IMR-90 (cell line): ENCODE measurements around the gene PLD5. TPM values are rescaled to one million over a fixed set of nuclear protein-coding genes. Genes with fewer than 3 reads are reported as not detected.

Experiments used
- ATAC-seq: fragments of 200-7000 bp; cut with Tn5 transposase; 2 replicates; pipeline ENCODE4 v1.9.1; 2020; ENCODE audit warnings: low read depth, mild to moderate bottlenecking, moderate library complexity
- BruUV-seq: library from RNA; stranded (reverse); fragments of 400-500 nt; replicated peaks from 2 replicates; lab custom pipeline; 2021; lab: Mats Ljungman, UMichigan
- CTCF ChIA-PET: fragments of 300-600 bp; formaldehyde crosslinking; extraction: SDS; loops from one replicate; lab custom pipeline; 2021; ENCODE audit warnings: antibody characterized with exemption; lab: Yijun Ruan, JAX
- POLR2A ChIA-PET: fragments of 300-600 bp; sonication (Branson Sonifier 250); formaldehyde crosslinking; loops from one replicate; lab custom pipeline; 2022; ENCODE audit warnings: antibody characterized with exemption; ENCODE audit not compliant: unreplicated experiment; lab: Charles Lee
- DNase-seq: peaks from one replicate; pipeline ENCODE4 v3.0.0; 2013
- H2AFZ ChIP-seq: replicated peaks from 2 replicates; pipeline ENCODE3; 2013; ENCODE audit warnings: low read length, mild to moderate bottlenecking; ENCODE audit not compliant: poor library complexity
- H2AK5ac ChIP-seq: 2 replicates; pipeline ENCODE4 v1.6.1; 2013; ENCODE audit warnings: low read depth, low read length, inconsistent platforms
- H2AK9ac ChIP-seq: replicated peaks from 2 replicates; pipeline ENCODE3; 2013; ENCODE audit warnings: mild to moderate bottlenecking, low read depth, low read length, moderate library complexity; ENCODE audit not compliant: poor library complexity
- H2BK120ac ChIP-seq: 2 replicates; pipeline ENCODE4 v1.6.1; 2013; ENCODE audit warnings: low read depth, low read length, inconsistent platforms
- H2BK15ac ChIP-seq: 3 replicates; pipeline ENCODE4 v1.6.1; 2013; ENCODE audit warnings: low read depth, low read length, inconsistent platforms
- H2BK20ac ChIP-seq: 2 replicates; pipeline ENCODE4 v1.6.1; 2013; ENCODE audit warnings: low read depth, mild to moderate bottlenecking, inconsistent platforms, low read length, moderate library complexity
- H2BK5ac ChIP-seq: 2 replicates; pipeline ENCODE4 v1.6.1; 2013; ENCODE audit warnings: mild to moderate bottlenecking, low read depth, low read length, inconsistent platforms; ENCODE audit not compliant: poor library complexity, severe bottlenecking
- H3K14ac ChIP-seq: replicated peaks from 2 replicates; pipeline ENCODE4 v1.6.1; 2013; ENCODE audit warnings: low read depth, low read length, inconsistent platforms
- H3K18ac ChIP-seq: 2 replicates; pipeline ENCODE4 v1.6.1; 2013; ENCODE audit warnings: low read depth, low read length, control low read depth
- H3K23ac ChIP-seq: 2 replicates; pipeline ENCODE4 v1.6.1; 2013; ENCODE audit warnings: low read depth, low read length, inconsistent platforms
- H3K27ac ChIP-seq: 2 replicates; pipeline ENCODE4 v1.5.1; 2013; ENCODE audit warnings: mild to moderate bottlenecking, control low read depth, low read length; ENCODE audit not compliant: insufficient read depth
- H3K27me3 ChIP-seq: 2 replicates; pipeline ENCODE4 v1.6.1; 2013; ENCODE audit warnings: low read length; ENCODE audit not compliant: control insufficient read depth, insufficient read depth
- H3K36me3 ChIP-seq: 2 replicates; pipeline ENCODE4 v1.6.1; 2013; ENCODE audit warnings: low read length, mixed read lengths; ENCODE audit not compliant: control insufficient read depth, insufficient read depth
- H3K4ac ChIP-seq: 2 replicates; pipeline ENCODE4 v1.6.1; 2013; ENCODE audit warnings: low read depth, low read length, inconsistent platforms
- H3K4me1 ChIP-seq: 2 replicates; pipeline ENCODE4 v1.6.1; 2013; ENCODE audit warnings: low read length, mixed read lengths; ENCODE audit not compliant: control insufficient read depth, insufficient read depth
- H3K4me2 ChIP-seq: 2 replicates; pipeline ENCODE4 v1.6.1; 2013; ENCODE audit warnings: low read depth, mild to moderate bottlenecking, control low read depth, low read length, moderate library complexity
- H3K4me3 ChIP-seq: 2 replicates; pipeline ENCODE4 v1.5.1; 2013; ENCODE audit warnings: low read depth, mild to moderate bottlenecking, control low read depth, low read length, moderate library complexity; ENCODE audit not compliant: insufficient read depth
- H3K56ac ChIP-seq: 2 replicates; pipeline ENCODE4 v1.6.1; 2013; ENCODE audit warnings: low read length, inconsistent platforms; ENCODE audit not compliant: insufficient read depth; ENCODE audit errors: extremely low read depth
- H3K79me1 ChIP-seq, 2 experiments: 2 replicates each; pipeline ENCODE4 v1.6.1; 2013; ENCODE audit warnings: low read length in 2 of 2, inconsistent platforms in 1 of 2, low read depth in 1 of 2
- H3K9ac ChIP-seq: 2 replicates; pipeline ENCODE4 v1.6.1; 2013; ENCODE audit warnings: low read depth, low read length, control low read depth
- H3K9me1 ChIP-seq: 2 replicates; pipeline ENCODE4 v1.6.1; 2013; ENCODE audit warnings: low read length, inconsistent platforms; ENCODE audit not compliant: insufficient read depth
- H3K9me3 ChIP-seq: 2 replicates; pipeline ENCODE4 v1.6.1; 2013; ENCODE audit warnings: low read length; ENCODE audit not compliant: control insufficient read depth, insufficient read depth
- H4K20me1 ChIP-seq: 2 replicates; pipeline ENCODE4 v1.6.1; 2013; ENCODE audit warnings: low read length, inconsistent platforms; ENCODE audit not compliant: insufficient read depth
- H4K5ac ChIP-seq: 2 replicates; pipeline ENCODE4 v1.6.1; 2013; ENCODE audit warnings: mild to moderate bottlenecking, low read depth, low read length, control low read depth
- H4K8ac ChIP-seq, 2 experiments: 2 replicates each; pipeline ENCODE4 v1.6.1; 2013; ENCODE audit warnings: low read depth in 2 of 2, low read length in 2 of 2, control low read depth in 1 of 2, inconsistent platforms in 1 of 2
- H4K91ac ChIP-seq: 2 replicates; pipeline ENCODE4 v1.6.1; 2013; ENCODE audit warnings: low read depth, low read length, inconsistent platforms; ENCODE audit not compliant: insufficient read depth
- BHLHE40 ChIP-seq: fragments of 150-350 bp; IDR thresholded peaks from 2 replicates; pipeline ENCODE4 v1.6.1; 2016; ENCODE audit warnings: mild to moderate bottlenecking, low read depth, low read length
- CEBPB ChIP-seq: IDR thresholded peaks from 2 replicates; pipeline ENCODE4 v1.6.1; 2012; ENCODE audit warnings: low read depth, low read length, improper control_type of control experiment
- CHD1 ChIP-seq: IDR thresholded peaks from 2 replicates; pipeline ENCODE4 v1.6.1; 2012; ENCODE audit warnings: low read depth, low read length, improper control_type of control experiment
- FOS ChIP-seq: fragments of 150-350 bp; IDR thresholded peaks from 2 replicates; pipeline ENCODE4 v1.6.1; 2016; ENCODE audit warnings: low read depth, low read length
- MAFK ChIP-seq: IDR thresholded peaks from 2 replicates; pipeline ENCODE4 v1.6.1; 2012; ENCODE audit warnings: low read depth, low read length, improper control_type of control experiment
- MAZ ChIP-seq: IDR thresholded peaks from 2 replicates; pipeline ENCODE4 v1.6.1; 2012; ENCODE audit warnings: low read depth, mild to moderate bottlenecking, low read length, improper control_type of control experiment, moderate library complexity, borderline replicate concordance
- MXI1 ChIP-seq: IDR thresholded peaks from 2 replicates; pipeline ENCODE4 v1.6.1; 2012; ENCODE audit warnings: low read depth, mild to moderate bottlenecking, low read length, moderate library complexity, borderline replicate concordance
- NFE2L2 ChIP-seq: fragments of 150-350 bp; IDR thresholded peaks from 2 replicates; pipeline ENCODE4 v1.6.1; 2016; ENCODE audit warnings: low read depth, mild to moderate bottlenecking, low read length
- POLR2A ChIP-seq: IDR thresholded peaks from 2 replicates; pipeline ENCODE4 v1.6.1; 2012; ENCODE audit warnings: mild to moderate bottlenecking, low read depth, low read length
- RAD21 ChIP-seq: IDR thresholded peaks from 2 replicates; pipeline ENCODE4 v1.6.1; 2012; ENCODE audit warnings: low read length, improper control_type of control experiment
- RCOR1 ChIP-seq: IDR thresholded peaks from 2 replicates; pipeline ENCODE4 v1.6.1; 2012; ENCODE audit warnings: mild to moderate bottlenecking, low read length, improper control_type of control experiment; ENCODE audit not compliant: insufficient replicate concordance
- RFX5 ChIP-seq: IDR thresholded peaks from 2 replicates; pipeline ENCODE4 v1.8.0; 2012; ENCODE audit warnings: low read depth, mild to moderate bottlenecking, low read length, moderate library complexity
- SMC3 ChIP-seq: fragments of 150-350 bp; IDR thresholded peaks from 2 replicates; pipeline ENCODE4 v1.6.1; 2016; ENCODE audit warnings: low read depth, mild to moderate bottlenecking, antibody characterized with exemption, low read length, moderate library complexity
- WGBS, 2 experiments: methylation state at CpG; one replicate each; pipeline versions ENCODE4 v1.1.5 to v1.1.7; 2013; ENCODE audit warnings: missing lambda C conversion rate in 2 of 2; ENCODE audit not compliant: insufficient read length in 1 of 2; ENCODE audit errors: extremely low coverage in 2 of 2; 5-methylcytosine and 5-hydroxymethylcytosine counted together
- dilution Hi-C: fragments of 300-500 bp; cut with HindIII; formaldehyde crosslinking; loops from one replicate; pipeline ENCODE4 v1.14.3; 2018; ENCODE audit warnings: low sequenced_read_pairs; ENCODE audit not compliant: unreplicated experiment
- in situ Hi-C: fragments of 300-500 bp; cut with MboI; formaldehyde crosslinking; loops from 3 replicates; pipeline ENCODE4 v1.14.3; 2019; ENCODE audit warnings: low sequenced_read_pairs, inconsistent platforms, mixed read lengths
- intact Hi-C: fragments of 100-400 bp; cut with micrococcal nuclease; formaldehyde crosslinking; loops from 2 replicates; pipeline ENCODE4 v1.10.0; 2022
- polyA plus RNA-seq, 3 experiments: library from polyadenylated mRNA; depleted of rRNA; stranded (reverse); fragments of >200 nt; gene quantifications; 2 replicates each; pipeline ENCODE4 v1.2.3, GENCODE V29; 2012; ENCODE audit warnings: low replicate concordance in 1 of 3
- total RNA-seq: library from RNA; depleted of rRNA; stranded (reverse); fragments of >200 nt; gene quantifications from 2 replicates; pipeline ENCODE4 v1.2.3, GENCODE V29; 2012
- TF ChIP-seq, protein P1 (sequence below): fragments of 150-350 bp; IDR thresholded peaks from 2 replicates; pipeline ENCODE4 v1.6.1; 2016; ENCODE audit warnings: low read depth, mild to moderate bottlenecking, low read length, moderate library complexity, borderline replicate concordance
- TF ChIP-seq, protein P2 (sequence below): conservative IDR thresholded peaks from 2 replicates; pipeline ENCODE4 v1.5.1; 2012; ENCODE audit warnings: mild to moderate bottlenecking, low read depth, low read length, improper control_type of control experiment
- TF ChIP-seq, protein P3 (sequence below): fragments of 150-350 bp; IDR thresholded peaks from 2 replicates; pipeline ENCODE4 v1.6.1; 2017; ENCODE audit warnings: mild to moderate bottlenecking, antibody characterized with exemption, low read length, low read depth

PLD5 gene
- total and polyA plus RNA-seq, 2 of the 4 experiments (the other 2 are of a cell fraction): not detected

DNA sequence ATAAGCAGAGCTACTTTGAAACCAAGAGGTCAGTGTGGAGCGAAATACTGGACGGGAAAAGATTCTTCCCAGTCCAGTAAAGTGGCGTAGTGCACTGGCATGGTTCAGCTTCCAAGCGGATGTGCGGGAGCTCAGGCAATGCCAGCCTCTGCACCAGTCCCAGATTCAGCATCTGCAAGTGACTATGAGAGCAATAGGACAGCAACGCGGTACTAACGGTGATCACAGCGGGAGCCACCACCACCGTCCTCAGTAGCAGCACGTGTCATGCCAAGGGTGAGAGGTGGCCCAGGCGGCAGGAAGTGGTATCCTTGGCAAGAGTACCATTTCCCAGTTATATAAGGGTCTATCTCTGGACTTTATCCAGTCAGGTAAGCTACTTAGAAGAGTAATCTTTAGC, 17.8 kb downstream of the PLD5 start:
- no TSS peak for BruUV-seq
- Histone ChIP-seq H2BK20ac (no peak overlapping the region), H4K91ac (no peak overlapping the region), H3K4me3 (no peak overlapping the region), H3K4me2 (no peak overlapping the region), H3K56ac (no peak overlapping the region), H3K36me3 (no peaks in the 10 kb centered on the region), H2AK5ac (no peak overlapping the region), H3K23ac (no peak overlapping the region), H4K20me1 (no peaks in the 10 kb centered on the region), H3K9ac (no peak overlapping the region), H3K27me3 (no peaks in the 10 kb centered on the region), H3K4ac (no peak overlapping the region), H2BK5ac (no peak overlapping the region), H4K5ac (no peak overlapping the region), H3K14ac (no peak overlapping the region), H2BK15ac (no peak overlapping the region), H3K18ac (no peak overlapping the region), H2BK120ac (no peak overlapping the region), H4K8ac (no peak overlapping the region), H3K9me1 (no peaks in the 10 kb centered on the region), H3K27ac (no peak overlapping the region), H3K9me3 (peaks cover 10% of the 10 kb centered on the region), H2AK9ac (no peak overlapping the region), H3K4me1 (no peaks in the 10 kb centered on the region), H3K79me1 (no peaks in the 10 kb centered on the region), H2AFZ (no peak overlapping the region)
- ChIA-PET POLR2A (no interaction called here), CTCF (no interaction called here)
- intact Hi-C loops: no loop called here
- 75% methylated on average over 8 of the region's 12 CpGs; no CpG with 5 or more reads in 1 of the 2 experiments for WGBS, 2 experiments
- TF ChIP-seq MXI1 (no peak), RCOR1 (no peak), MAFK (no peak), RAD21 (no peak), CHD1 (no peak), NFE2L2 (no peak), MAZ (no peak), BHLHE40 (no peak), FOS (no peak), CEBPB (no peak), POLR2A (no peak), SMC3 (no peak), RFX5 (no peak)
- TF ChIP-seq, protein P1, sequence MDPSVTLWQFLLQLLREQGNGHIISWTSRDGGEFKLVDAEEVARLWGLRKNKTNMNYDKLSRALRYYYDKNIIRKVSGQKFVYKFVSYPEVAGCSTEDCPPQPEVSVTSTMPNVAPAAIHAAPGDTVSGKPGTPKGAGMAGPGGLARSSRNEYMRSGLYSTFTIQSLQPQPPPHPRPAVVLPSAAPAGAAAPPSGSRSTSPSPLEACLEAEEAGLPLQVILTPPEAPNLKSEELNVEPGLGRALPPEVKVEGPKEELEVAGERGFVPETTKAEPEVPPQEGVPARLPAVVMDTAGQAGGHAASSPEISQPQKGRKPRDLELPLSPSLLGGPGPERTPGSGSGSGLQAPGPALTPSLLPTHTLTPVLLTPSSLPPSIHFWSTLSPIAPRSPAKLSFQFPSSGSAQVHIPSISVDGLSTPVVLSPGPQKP: no peak
- TF ChIP-seq, protein P2, sequence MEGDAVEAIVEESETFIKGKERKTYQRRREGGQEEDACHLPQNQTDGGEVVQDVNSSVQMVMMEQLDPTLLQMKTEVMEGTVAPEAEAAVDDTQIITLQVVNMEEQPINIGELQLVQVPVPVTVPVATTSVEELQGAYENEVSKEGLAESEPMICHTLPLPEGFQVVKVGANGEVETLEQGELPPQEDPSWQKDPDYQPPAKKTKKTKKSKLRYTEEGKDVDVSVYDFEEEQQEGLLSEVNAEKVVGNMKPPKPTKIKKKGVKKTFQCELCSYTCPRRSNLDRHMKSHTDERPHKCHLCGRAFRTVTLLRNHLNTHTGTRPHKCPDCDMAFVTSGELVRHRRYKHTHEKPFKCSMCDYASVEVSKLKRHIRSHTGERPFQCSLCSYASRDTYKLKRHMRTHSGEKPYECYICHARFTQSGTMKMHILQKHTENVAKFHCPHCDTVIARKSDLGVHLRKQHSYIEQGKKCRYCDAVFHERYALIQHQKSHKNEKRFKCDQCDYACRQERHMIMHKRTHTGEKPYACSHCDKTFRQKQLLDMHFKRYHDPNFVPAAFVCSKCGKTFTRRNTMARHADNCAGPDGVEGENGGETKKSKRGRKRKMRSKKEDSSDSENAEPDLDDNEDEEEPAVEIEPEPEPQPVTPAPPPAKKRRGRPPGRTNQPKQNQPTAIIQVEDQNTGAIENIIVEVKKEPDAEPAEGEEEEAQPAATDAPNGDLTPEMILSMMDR: no peak
- TF ChIP-seq, protein P3, sequence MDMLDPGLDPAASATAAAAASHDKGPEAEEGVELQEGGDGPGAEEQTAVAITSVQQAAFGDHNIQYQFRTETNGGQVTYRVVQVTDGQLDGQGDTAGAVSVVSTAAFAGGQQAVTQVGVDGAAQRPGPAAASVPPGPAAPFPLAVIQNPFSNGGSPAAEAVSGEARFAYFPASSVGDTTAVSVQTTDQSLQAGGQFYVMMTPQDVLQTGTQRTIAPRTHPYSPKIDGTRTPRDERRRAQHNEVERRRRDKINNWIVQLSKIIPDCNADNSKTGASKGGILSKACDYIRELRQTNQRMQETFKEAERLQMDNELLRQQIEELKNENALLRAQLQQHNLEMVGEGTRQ: no peak
- DNase-seq (no peak), ATAC-seq (no peak)
- dilution Hi-C loops: no loop called here
- in situ Hi-C loops: no loop called here
